A549 (cell line): ENCODE results near the gene AFF2.

Source experiments
- CBX8 ChIP-seq: fragments of 200-600 bp; sonication (generic); IDR thresholded peaks from 2 replicates; pipeline ENCODE4 v1.6.1; 2016
- CHD2 ChIP-seq: fragments of 150-350 bp; IDR thresholded peaks from 2 replicates; pipeline ENCODE4 v1.6.1; 2014; ENCODE audit warnings: low read length; ENCODE audit not compliant: partially characterized antibody
- CTCF ChIP-seq: fragments of >200 bp; sonication (Bioruptor Twin); formaldehyde crosslinking; IDR thresholded peaks from 3 replicates; pipeline ENCODE4 v1.5.1; 2016
- GATA3 ChIP-seq: IDR thresholded peaks from 2 replicates; pipeline ENCODE4 v1.6.1; 2012; ENCODE audit warnings: borderline replicate concordance
- HOXA7 ChIP-seq: fragments of 250-450 bp; sonication (Bioruptor Pico); IDR thresholded peaks from 2 replicates; pipeline ENCODE4 v1.5.0; 2020; ENCODE audit warnings: mild to moderate bottlenecking, moderate library complexity
- JUN ChIP-seq, 2 experiments: fragments of >200 bp; sonication (Bioruptor Twin); formaldehyde crosslinking; IDR thresholded peaks; 2 replicates in 1 of 2; 3 replicates in 1 of 2; pipeline ENCODE4 v1.6.1; 2016 to 2017
- MAFK ChIP-seq: fragments of 450-650 bp; IDR thresholded peaks from 2 replicates; pipeline ENCODE4 v1.6.1; 2014; ENCODE audit not compliant: partially characterized antibody
- POLR2AphosphoS2 ChIP-seq: conservative IDR thresholded peaks from 2 replicates; pipeline ENCODE4 v1.6.1; 2012; ENCODE audit warnings: low read length, improper control_type of control experiment, inconsistent platforms
- RFX5 ChIP-seq: fragments of 450-650 bp; IDR thresholded peaks from 2 replicates; pipeline ENCODE4 v1.7.1; 2014; ENCODE audit warnings: antibody characterized with exemption, mild to moderate bottlenecking, moderate library complexity
- SMC3 ChIP-seq: fragments of >200 bp; sonication (Bioruptor Twin); formaldehyde crosslinking; IDR thresholded peaks from 3 replicates; pipeline ENCODE4 v1.6.1; 2018; ENCODE audit warnings: inconsistent platforms
- ZFP36 ChIP-seq: fragments of 450-650 bp; IDR thresholded peaks from 2 replicates; pipeline ENCODE4 v1.6.1; 2014; ENCODE audit warnings: borderline replicate concordance; ENCODE audit not compliant: partially characterized antibody

DNA sequence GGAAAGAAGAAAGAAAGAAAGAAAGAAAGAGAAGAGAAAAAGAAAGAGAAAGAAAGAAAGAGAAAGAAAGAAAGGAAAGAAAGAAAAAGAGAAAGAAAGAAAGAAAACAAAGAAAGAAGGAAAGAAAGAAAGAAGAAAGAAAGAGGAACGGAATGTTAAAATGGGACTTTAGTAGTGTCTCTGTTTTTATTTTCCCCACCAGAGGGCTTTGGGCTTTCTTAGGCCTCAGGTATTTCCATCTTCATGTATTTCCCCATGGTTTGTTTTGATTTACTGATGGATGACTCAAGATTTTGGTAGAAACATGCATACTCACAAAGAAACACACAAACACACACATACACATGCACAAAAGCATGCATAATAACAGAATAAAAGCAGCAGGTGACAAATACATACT lies 181.2 kb downstream of the AFF2 start:
- TF ChIP-seq GATA3 (no peak), CHD2 (no peak), CTCF (no peak), JUN (IDR thresholded peaks at IDR 0.05) (no peak), MAFK (no peak), ZFP36 (no peak), RFX5 (no peak), CBX8 (no peak), HOXA7 (CRISPR knock-in tag) (no peak), SMC3 (no peak), POLR2AphosphoS2 (no peak)
